ENCODE data around the gene MSN. TPM values are rescaled to one million over a fixed set of nuclear protein-coding genes. Genes with fewer than 3 reads are reported as not detected.

Gene MSN
- total and polyA plus RNA-seq, 3 experiments from 2014 or later, result 403 to 760 (median 410) TPM

DNA sequence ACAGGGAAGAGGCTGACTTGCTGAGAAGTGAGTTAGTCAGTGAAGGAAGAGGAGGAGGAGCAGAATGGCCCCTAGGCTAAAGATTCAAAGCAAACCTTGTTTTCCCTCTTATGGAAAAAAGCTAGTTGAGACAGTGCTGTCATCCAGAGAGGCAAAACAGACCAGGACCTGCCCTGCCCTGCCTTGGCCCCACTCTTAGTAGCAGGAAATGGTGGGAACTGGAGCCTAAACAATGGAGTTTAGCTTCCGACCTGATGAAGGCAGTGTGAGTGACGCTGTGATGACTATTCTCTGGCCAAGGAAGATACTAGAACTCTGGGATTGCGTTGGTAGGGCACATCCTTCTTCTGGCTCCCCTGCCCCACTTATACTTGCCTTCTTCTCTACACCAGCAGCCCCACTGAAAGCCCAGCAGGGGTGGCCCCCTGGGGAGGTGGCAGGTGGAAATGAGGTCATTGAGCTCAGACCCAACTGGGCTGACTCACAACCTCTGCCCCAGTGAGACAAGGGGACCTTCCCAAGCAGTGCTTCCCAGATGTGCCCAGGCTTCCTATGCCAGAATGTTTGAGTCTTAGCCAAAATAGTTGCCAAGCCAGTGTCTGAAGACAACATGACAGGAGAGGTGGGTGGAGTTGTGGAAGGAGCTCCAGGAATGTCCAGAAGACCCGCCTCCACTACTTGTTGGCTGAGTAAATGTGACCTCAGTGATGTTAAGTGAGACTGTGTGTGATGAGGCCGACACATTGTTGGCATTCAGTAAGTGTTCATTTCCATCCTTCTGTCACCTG is 38.8 kb downstream of the MSN start:
- Mint-ChIP-seq H3K4me1 (peaks cover 70 to 81% (median 78%) of the 10 kb centered on the region in 3 donors), H3K27ac (peak overlapping the region; percentile 85 to 96 (median 89)), H3K27me3 (no peaks in the 10 kb centered on the region), H3K36me3 (peaks cover 8 to 63% (median 11%) of the 10 kb centered on the region in 3 donors), H3K4me3 (peak overlapping the region; percentile 53 to 71 (median 66)), H3K9me3 (no peaks in the 10 kb centered on the region)
- Histone ChIP-seq H3K4me3 (ENCODE audit: low read length) (no peak overlapping the region), H3K27me3 (ENCODE audit: insufficient read depth, low read length, poor library complexity, severe bottlenecking) (no peaks in the 10 kb centered on the region), H3K9me3 (ENCODE audit: low read length) (no peaks in the 10 kb centered on the region), H3K4me1 (ENCODE audit: insufficient read depth, low read length) (peaks cover 65% of the 10 kb centered on the region), H3K27ac (ENCODE audit: low read depth, low read length) (peak overlapping the region; percentile 38), H3K36me3 (ENCODE audit: insufficient read depth, low read length) (no peaks in the 10 kb centered on the region)
- POLR2A ChIA-PET, result interaction anchor here (0.9 to 1.5 kb wide), 3 partner anchors 32 to 110 kb away, joined by 3 to 4 read pairs (median 3); partner anchors contain the start of gene MSN
- peak in 3 of 5 donors; percentile 34 to 61 (median 48) for DNase-seq
- CTCF ChIA-PET, result interaction anchor here (1.3 to 1.6 kb wide), 3 partner anchors 14 to 110 kb away, joined by 3 to 6 read pairs (median 5); no protein-coding TSS in a partner anchor

DNA sequence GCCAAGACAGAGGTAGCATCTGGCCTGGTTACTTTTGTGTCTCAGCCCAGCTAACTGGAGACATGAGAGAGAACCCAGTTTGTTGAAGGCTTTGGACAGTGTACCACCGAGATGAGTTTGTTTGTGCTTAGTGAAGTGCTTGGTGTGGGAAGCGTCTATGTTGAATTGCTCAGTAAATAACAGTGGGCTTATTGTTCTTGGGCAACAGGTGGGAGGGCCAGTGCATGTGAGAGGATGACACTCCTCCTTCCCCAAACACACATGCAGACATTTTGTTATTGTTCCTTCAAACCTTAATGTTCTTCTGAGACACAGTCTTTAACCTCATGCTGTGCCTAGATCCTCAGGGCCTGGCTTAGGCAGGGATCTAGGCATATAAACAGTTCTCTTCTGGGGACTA is 39.7 kb downstream of the MSN start:
- H3K27me3 Mint-ChIP-seq, result peaks cover 0 to 1% of the 10 kb centered on the region in 2 donors
- H3K36me3 Mint-ChIP-seq, result peaks cover 8 to 63% (median 8%) of the 10 kb centered on the region in 3 donors
- DNase-seq, result no peak
- H3K9me3 Mint-ChIP-seq, result no peaks in the 10 kb centered on the region
- peaks cover 67 to 80% (median 77%) of the 10 kb centered on the region in 3 donors for H3K4me1 Mint-ChIP-seq
- H3K27ac Mint-ChIP-seq, result peak overlapping the region; percentile 85 to 96 (median 89)
- peak overlapping the region; percentile 3 to 71 (median 53) for H3K4me3 Mint-ChIP-seq
- H3K36me3 ChIP-seq (ENCODE audit: insufficient read depth, low read length), result no peaks in the 10 kb centered on the region
- H3K4me3 ChIP-seq (ENCODE audit: low read length), result no peak overlapping the region
- ChIA-PET POLR2A (interaction anchor here (1.0 to 1.5 kb wide), 2 partner anchors 33 to 40 kb away, joined by 3 to 4 read pairs; partner anchors contain the start of gene MSN), CTCF (interaction anchor here (1.6 kb wide), 2 partner anchors 13 to 111 kb away, joined by 5 to 6 read pairs; no protein-coding TSS in a partner anchor)
- no peaks in the 10 kb centered on the region for H3K9me3 ChIP-seq (ENCODE audit: low read length)
- peaks cover 64% of the 10 kb centered on the region for H3K4me1 ChIP-seq (ENCODE audit: insufficient read depth, low read length)
- peak overlapping the region; percentile 38 for H3K27ac ChIP-seq (ENCODE audit: low read depth, low read length)
- H3K27me3 ChIP-seq (ENCODE audit: insufficient read depth, low read length, poor library complexity, severe bottlenecking), result no peaks in the 10 kb centered on the region

DNA sequence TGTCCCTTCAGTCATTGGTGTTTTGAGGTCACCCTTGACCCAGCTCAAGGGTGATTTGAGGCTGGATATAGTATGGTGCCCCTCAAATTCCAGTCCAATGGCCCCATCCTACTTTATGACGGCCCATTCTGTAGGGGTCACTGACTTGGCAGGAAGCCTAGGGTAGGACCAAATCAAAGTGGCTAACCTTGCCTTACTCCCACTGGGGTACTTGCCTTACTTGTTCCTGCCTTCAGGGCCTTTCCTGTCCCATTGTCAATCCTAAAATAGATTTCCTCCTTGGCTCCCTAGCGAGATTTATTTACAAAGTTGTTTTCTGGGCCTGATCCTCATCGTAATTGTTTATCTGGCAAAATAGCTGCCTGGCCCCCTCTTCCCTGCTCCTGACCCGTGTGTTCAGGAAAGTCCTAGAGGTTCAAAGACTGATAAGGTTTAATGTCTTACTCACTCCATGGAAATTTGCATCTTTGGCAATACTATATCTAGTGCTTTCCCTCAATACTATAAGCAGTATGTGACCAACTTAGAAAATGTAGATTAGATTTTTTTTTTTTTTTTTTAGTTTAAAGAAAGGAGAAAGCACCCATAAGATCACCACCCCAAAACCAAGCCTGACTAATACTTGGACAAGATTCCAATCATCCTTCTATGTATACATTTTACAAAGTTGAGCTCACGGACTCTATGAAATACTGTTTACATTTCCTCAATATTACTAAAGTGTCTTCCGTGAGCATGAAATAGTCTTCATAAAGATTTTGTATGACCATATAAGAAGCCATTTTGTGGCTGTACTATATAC is 44.8 kb downstream of the MSN start:
- POLR2A ChIA-PET, result no interaction called here
- no peaks in the 10 kb centered on the region for H3K9me3 Mint-ChIP-seq
- Histone ChIP-seq H3K27ac (ENCODE audit: low read depth, low read length) (no peak overlapping the region), H3K36me3 (ENCODE audit: insufficient read depth, low read length) (peaks cover 7% of the 10 kb centered on the region), H3K9me3 (ENCODE audit: low read length) (no peaks in the 10 kb centered on the region), H3K27me3 (ENCODE audit: insufficient read depth, low read length, poor library complexity, severe bottlenecking) (no peaks in the 10 kb centered on the region), H3K4me3 (ENCODE audit: low read length) (no peak overlapping the region), H3K4me1 (ENCODE audit: insufficient read depth, low read length) (peaks cover 57% of the 10 kb centered on the region)
- CTCF ChIA-PET, result no interaction called here
- H3K36me3 Mint-ChIP-seq, result peaks cover 1 to 50% (median 5%) of the 10 kb centered on the region in 3 donors
- no peak for DNase-seq
- H3K27me3 Mint-ChIP-seq, result peaks cover 0 to 7% of the 10 kb centered on the region in 2 donors
- peak overlapping the region in 7 of 8 donors; percentile 35 to 85 (median 71) for H3K27ac Mint-ChIP-seq
- peak overlapping the region in 2 of 7 donors; percentile 10 to 26 for H3K4me3 Mint-ChIP-seq
- peaks cover 67 to 80% (median 78%) of the 10 kb centered on the region in 3 donors for H3K4me1 Mint-ChIP-seq

DNA sequence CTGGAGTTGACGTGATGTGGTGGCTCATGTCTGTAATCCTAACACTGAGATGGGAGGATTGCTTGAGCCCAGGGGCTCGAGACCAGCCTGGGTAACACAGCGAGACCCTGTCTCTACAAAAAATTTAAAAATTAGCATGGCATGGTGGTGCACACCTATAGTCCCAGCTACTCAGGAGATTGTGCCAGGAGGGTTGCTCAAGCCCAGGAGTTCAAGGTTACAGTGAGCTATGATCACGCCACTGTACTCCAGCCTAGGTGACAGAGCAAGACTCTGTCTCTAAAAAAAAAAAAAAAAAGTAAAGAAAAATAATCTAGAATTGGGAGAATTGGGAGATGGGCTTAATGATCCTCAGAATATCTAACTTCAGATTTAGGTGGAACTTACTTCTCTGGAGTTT is 51.1 kb downstream of the MSN start:
- Mint-ChIP-seq H3K27me3 (peaks cover 0 to 4% of the 10 kb centered on the region in 2 donors), H3K36me3 (peaks cover 18 to 71% (median 19%) of the 10 kb centered on the region in 3 donors), H3K4me3 (no peak overlapping the region), H3K4me1 (peaks cover 88 to 100% (median 96%) of the 10 kb centered on the region in 3 donors), H3K27ac (peak overlapping the region in 4 of 8 donors; percentile 11 to 91 (median 85)), H3K9me3 (no peaks in the 10 kb centered on the region)
- ChIA-PET POLR2A (no interaction called here), CTCF (no interaction called here)
- no peak for DNase-seq
- Histone ChIP-seq H3K9me3 (ENCODE audit: low read length) (no peaks in the 10 kb centered on the region), H3K4me1 (ENCODE audit: insufficient read depth, low read length) (peaks cover 81% of the 10 kb centered on the region), H3K27me3 (ENCODE audit: insufficient read depth, low read length, poor library complexity, severe bottlenecking) (no peaks in the 10 kb centered on the region), H3K36me3 (ENCODE audit: insufficient read depth, low read length) (peaks cover 32% of the 10 kb centered on the region), H3K4me3 (ENCODE audit: low read length) (no peak overlapping the region), H3K27ac (ENCODE audit: low read depth, low read length) (no peak overlapping the region)

DNA sequence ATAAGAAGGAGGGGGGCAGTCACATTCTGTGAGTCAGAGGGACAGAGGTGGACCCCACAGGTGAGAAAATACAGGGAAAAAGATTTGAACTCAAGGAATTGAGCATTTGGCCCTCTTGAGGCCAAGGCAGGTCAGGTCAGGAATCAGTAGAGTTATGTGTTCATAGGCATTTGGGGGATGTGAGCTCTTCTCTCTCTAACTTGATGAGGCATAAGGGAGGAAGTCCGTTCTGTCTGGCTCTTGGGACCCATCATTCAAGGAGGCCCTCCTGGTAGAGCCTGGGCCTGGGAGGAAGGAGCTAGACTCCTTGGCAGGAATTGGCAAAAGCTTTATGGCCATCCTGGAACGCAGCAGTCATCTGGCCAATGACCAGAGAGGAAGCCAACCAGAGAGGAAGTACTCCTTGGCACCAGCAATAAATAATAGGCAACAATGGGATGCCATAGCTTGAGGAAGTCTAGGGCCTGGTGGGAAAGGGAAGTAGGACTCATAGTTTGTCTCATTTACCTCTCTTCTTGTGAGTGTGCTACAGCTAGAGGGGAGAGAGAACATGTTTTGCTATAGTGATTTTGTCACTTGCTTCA is 53.0 kb downstream of the MSN start:
- no peak for DNase-seq
- Histone ChIP-seq H3K36me3 (ENCODE audit: insufficient read depth, low read length) (peaks cover 32% of the 10 kb centered on the region), H3K4me3 (ENCODE audit: low read length) (peak overlapping the region; percentile 8), H3K4me1 (ENCODE audit: insufficient read depth, low read length) (peaks cover 89% of the 10 kb centered on the region), H3K27ac (ENCODE audit: low read depth, low read length) (no peak overlapping the region), H3K9me3 (ENCODE audit: low read length) (no peaks in the 10 kb centered on the region), H3K27me3 (ENCODE audit: insufficient read depth, low read length, poor library complexity, severe bottlenecking) (no peaks in the 10 kb centered on the region)
- POLR2A ChIA-PET, result no interaction called here
- Mint-ChIP-seq H3K36me3 (peaks cover 24 to 81% (median 25%) of the 10 kb centered on the region in 3 donors), H3K4me3 (peak overlapping the region; percentile 8 to 62 (median 33)), H3K9me3 (no peaks in the 10 kb centered on the region), H3K4me1 (peaks cover 88 to 100% (median 94%) of the 10 kb centered on the region in 3 donors), H3K27me3 (peaks cover 0 to 3% of the 10 kb centered on the region in 2 donors), H3K27ac (peak overlapping the region in 7 of 8 donors; percentile 56 to 92 (median 90))
- CTCF ChIA-PET, result interaction anchor here (0.7 to 1.4 kb wide), 2 partner anchors 10 to 14 kb away, joined by 3 to 6 read pairs; no protein-coding TSS in a partner anchor

DNA sequence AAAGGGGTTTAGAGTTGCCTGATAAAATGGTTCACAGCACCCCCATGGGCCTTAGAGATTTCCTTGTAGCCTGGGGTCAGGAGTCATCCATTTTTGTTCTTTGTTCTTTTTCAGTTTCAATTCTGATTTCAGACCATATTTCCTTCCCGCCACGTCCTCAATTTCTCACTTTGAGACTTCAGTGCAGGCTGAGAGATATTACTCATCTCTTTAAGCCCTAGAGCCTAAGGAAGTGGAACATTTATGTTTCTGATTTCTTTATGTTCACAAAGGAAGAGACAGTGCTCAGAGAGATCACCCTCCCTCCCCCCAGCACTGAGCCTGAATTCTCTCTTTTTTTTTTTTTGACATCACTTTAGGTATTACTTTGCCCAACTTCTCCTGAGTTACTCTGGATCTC is 56.3 kb downstream of the MSN start:
- Mint-ChIP-seq H3K4me1 (peaks cover 86 to 96% (median 92%) of the 10 kb centered on the region in 3 donors), H3K27me3 (peaks cover 0 to 5% of the 10 kb centered on the region in 2 donors), H3K27ac (peak overlapping the region; percentile 87 to 96 (median 92)), H3K9me3 (no peaks in the 10 kb centered on the region), H3K4me3 (peak overlapping the region; percentile 9 to 80 (median 61)), H3K36me3 (peaks cover 18 to 82% (median 32%) of the 10 kb centered on the region in 3 donors)
- peak overlapping the region; percentile 43 for H3K27ac ChIP-seq (ENCODE audit: low read depth, low read length)
- H3K9me3 ChIP-seq (ENCODE audit: low read length), result no peaks in the 10 kb centered on the region
- DNase-seq, result peak; percentile 8 to 59 (median 21)
- peaks cover 83% of the 10 kb centered on the region for H3K4me1 ChIP-seq (ENCODE audit: insufficient read depth, low read length)
- ChIA-PET CTCF (interaction anchor here (1.0 to 1.9 kb wide), 5 partner anchors 25 to 127 kb away, joined by 3 to 8 read pairs (median 3); no protein-coding TSS in a partner anchor), POLR2A (no interaction called here)
- peaks cover 23% of the 10 kb centered on the region for H3K36me3 ChIP-seq (ENCODE audit: insufficient read depth, low read length)
- H3K4me3 ChIP-seq (ENCODE audit: low read length), result no peak overlapping the region
- H3K27me3 ChIP-seq (ENCODE audit: insufficient read depth, low read length, poor library complexity, severe bottlenecking), result no peaks in the 10 kb centered on the region

DNA sequence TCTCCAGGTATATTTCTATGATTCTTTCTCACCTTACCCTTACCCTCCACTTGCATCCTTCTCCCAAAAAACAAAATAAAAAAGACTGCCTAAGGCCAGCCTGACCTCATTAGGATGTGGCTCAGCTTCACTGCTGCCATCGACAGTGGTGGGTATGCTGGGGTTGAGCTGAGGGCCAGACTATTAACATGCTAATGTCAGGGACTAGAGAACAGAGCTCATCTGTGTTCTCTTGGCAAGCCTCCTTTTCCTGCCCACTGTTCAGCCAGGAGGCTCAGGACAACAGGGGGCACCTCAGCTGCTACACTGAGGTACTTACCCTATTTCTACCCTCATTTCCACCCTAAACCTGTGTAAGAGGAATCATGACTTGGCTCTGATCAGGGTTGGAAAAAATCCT is 59.3 kb downstream of the MSN start:
- ChIA-PET POLR2A (no interaction called here), CTCF (interaction anchor here (1.2 kb wide), 1 partner anchor 134 kb away, joined by 3 read pairs; no protein-coding TSS in a partner anchor)
- Mint-ChIP-seq H3K4me1 (peaks cover 82 to 92% (median 87%) of the 10 kb centered on the region in 3 donors), H3K27ac (peak overlapping the region in 6 of 8 donors; percentile 34 to 96 (median 83)), H3K27me3 (peaks cover 0 to 5% of the 10 kb centered on the region in 2 donors), H3K4me3 (peak overlapping the region in 5 of 7 donors; percentile 2 to 37 (median 32)), H3K9me3 (no peaks in the 10 kb centered on the region), H3K36me3 (peaks cover 16 to 85% (median 33%) of the 10 kb centered on the region in 3 donors)
- Histone ChIP-seq H3K4me1 (ENCODE audit: insufficient read depth, low read length) (peaks cover 55% of the 10 kb centered on the region), H3K27me3 (ENCODE audit: insufficient read depth, low read length, poor library complexity, severe bottlenecking) (no peaks in the 10 kb centered on the region), H3K36me3 (ENCODE audit: insufficient read depth, low read length) (peaks cover 33% of the 10 kb centered on the region), H3K4me3 (ENCODE audit: low read length) (no peak overlapping the region), H3K27ac (ENCODE audit: low read depth, low read length) (no peak overlapping the region), H3K9me3 (ENCODE audit: low read length) (no peaks in the 10 kb centered on the region)
- DNase-seq, result no peak
